ENCODE results near the gene E4F1.

Gene E4F1

DNA sequence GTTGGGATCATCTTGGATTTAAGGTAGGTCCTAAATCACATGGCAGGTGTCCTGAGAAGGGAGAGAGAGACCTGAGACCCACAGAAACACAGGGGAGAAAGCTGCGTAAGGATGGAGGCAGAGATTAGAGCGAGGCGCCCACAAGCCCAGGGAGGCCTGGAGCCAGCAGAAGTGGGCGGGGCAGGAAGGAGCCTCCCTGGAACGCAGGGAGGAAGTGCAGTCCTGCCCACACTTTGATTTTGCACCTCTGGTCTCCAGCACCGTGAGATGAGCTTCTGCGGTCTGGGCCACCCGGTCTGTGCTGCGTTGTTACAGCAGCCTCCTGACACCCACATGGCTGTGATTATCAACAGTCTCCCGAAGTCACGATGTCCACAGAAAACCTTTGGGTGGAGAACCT is 19.2 kb downstream of the E4F1 start:
- no peak for DNase-seq
- TF ChIP-seq, protein P1, sequence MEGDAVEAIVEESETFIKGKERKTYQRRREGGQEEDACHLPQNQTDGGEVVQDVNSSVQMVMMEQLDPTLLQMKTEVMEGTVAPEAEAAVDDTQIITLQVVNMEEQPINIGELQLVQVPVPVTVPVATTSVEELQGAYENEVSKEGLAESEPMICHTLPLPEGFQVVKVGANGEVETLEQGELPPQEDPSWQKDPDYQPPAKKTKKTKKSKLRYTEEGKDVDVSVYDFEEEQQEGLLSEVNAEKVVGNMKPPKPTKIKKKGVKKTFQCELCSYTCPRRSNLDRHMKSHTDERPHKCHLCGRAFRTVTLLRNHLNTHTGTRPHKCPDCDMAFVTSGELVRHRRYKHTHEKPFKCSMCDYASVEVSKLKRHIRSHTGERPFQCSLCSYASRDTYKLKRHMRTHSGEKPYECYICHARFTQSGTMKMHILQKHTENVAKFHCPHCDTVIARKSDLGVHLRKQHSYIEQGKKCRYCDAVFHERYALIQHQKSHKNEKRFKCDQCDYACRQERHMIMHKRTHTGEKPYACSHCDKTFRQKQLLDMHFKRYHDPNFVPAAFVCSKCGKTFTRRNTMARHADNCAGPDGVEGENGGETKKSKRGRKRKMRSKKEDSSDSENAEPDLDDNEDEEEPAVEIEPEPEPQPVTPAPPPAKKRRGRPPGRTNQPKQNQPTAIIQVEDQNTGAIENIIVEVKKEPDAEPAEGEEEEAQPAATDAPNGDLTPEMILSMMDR (IDR thresholded peaks at IDR 0.05), result no peak
- intact Hi-C loops (cut with DNase I; ENCODE audit: low total_unique reads), result no loop called here
- peaks cover 43 to 78% (median 45%) of the 10 kb centered on the region in 3 donors for H3K36me3 ChIP-seq
- peaks cover 0 to 6% of the 10 kb centered on the region in 2 donors for H3K27me3 ChIP-seq
- H3K4me1 ChIP-seq, result peaks cover 0 to 5% (median 2%) of the 10 kb centered on the region in 4 donors
- no peak overlapping the region for H3K27ac ChIP-seq
- H3K9me3 ChIP-seq, result no peaks in the 10 kb centered on the region
- H3K4me3 ChIP-seq, result no peak overlapping the region

DNA sequence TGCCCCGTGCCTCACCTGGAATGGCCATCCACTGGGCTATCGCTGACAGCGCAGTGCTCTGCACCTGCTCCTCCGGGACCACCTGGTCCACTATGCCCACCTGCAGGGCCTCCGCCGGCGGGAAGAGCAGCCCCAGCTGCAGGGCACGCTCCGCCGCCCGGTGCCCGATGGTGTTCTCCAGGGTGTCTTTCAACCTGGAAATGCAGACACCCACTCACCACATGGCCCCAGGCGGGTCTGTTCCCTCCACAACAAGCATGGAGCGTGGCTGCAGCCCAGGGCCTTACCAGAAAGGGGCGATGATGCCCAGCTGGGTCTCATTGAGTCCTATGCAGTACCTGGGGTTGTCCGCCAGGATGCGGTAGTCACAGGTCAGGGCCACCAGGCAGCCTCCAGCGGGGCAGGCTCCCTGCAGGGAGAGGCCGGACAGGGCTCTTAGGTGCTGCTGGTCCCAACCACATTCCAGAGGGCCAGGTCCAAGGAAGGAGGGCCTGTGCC is 19.7 kb downstream of the E4F1 start:
- intact Hi-C loops (cut with DNase I; ENCODE audit: low total_unique reads), result no loop called here
- H3K27ac ChIP-seq, result no peak overlapping the region
- TF ChIP-seq, protein P1 (IDR thresholded peaks at IDR 0.05), result no peak
- no peak for DNase-seq
- H3K36me3 ChIP-seq, result peaks cover 43 to 78% (median 45%) of the 10 kb centered on the region in 3 donors
- peaks cover 0 to 1% of the 10 kb centered on the region in 2 donors for H3K27me3 ChIP-seq
- H3K4me3 ChIP-seq, result no peak overlapping the region
- no peaks in the 10 kb centered on the region for H3K4me1 ChIP-seq
- no peaks in the 10 kb centered on the region for H3K9me3 ChIP-seq

DNA sequence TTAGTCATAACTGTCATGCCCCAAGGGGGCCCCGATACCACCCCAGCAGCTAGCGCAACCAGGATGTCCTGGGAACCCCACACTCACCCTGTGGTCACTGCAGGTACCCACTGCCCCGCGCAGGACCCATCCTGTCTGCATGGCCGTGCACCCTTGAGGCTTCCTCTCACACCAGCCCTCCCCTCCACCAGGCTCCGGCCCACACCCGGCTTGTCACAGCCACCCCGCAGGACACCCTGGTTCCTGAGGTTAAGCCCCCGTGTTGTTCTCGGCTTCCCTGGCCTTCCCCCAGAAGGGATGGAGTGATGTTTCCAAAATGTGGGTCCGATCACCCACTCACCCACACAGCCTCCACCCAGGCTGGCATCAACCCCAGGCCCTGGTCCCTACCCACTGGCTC is 20.4 kb downstream of the E4F1 start:
- H3K36me3 ChIP-seq, result peaks cover 43 to 78% (median 45%) of the 10 kb centered on the region in 3 donors
- no peak for DNase-seq
- H3K27me3 ChIP-seq, result no peaks in the 10 kb centered on the region
- no peaks in the 10 kb centered on the region for H3K9me3 ChIP-seq
- H3K27ac ChIP-seq, result no peak overlapping the region
- intact Hi-C loops (cut with DNase I; ENCODE audit: low total_unique reads), result no loop called here
- TF ChIP-seq, protein P1 (IDR thresholded peaks at IDR 0.05), result no peak
- no peaks in the 10 kb centered on the region for H3K4me1 ChIP-seq
- no peak overlapping the region for H3K4me3 ChIP-seq

DNA sequence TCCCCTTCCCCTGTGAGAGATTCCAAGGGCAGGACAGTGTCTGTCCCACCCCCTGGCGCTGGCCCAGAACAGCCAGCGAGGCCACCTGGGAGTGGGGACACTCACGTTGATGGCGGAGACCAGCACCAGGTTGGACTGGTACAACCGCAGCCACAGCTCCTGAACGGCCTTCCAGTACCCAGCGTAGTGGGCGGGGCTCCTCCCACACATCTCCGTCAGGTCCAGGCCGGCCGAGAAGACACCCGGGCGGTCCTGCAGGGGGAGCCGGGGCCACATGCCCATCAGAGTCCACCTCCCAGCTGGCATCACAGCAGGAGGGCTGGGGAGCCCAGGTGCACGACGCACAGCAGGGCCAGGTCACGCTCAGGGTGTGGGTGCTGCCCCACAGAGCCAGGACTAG is 20.9 kb downstream of the E4F1 start:
- Histone ChIP-seq H3K36me3 (peaks cover 43 to 76% (median 49%) of the 10 kb centered on the region in 3 donors), H3K4me1 (no peaks in the 10 kb centered on the region), H3K27ac (no peak overlapping the region), H3K4me3 (no peak overlapping the region), H3K9me3 (no peaks in the 10 kb centered on the region), H3K27me3 (no peaks in the 10 kb centered on the region)
- intact Hi-C loops (cut with DNase I; ENCODE audit: low total_unique reads), result no loop called here
- DNase-seq, result no peak
- TF ChIP-seq, protein P1 (IDR thresholded peaks at IDR 0.05), result no peak

DNA sequence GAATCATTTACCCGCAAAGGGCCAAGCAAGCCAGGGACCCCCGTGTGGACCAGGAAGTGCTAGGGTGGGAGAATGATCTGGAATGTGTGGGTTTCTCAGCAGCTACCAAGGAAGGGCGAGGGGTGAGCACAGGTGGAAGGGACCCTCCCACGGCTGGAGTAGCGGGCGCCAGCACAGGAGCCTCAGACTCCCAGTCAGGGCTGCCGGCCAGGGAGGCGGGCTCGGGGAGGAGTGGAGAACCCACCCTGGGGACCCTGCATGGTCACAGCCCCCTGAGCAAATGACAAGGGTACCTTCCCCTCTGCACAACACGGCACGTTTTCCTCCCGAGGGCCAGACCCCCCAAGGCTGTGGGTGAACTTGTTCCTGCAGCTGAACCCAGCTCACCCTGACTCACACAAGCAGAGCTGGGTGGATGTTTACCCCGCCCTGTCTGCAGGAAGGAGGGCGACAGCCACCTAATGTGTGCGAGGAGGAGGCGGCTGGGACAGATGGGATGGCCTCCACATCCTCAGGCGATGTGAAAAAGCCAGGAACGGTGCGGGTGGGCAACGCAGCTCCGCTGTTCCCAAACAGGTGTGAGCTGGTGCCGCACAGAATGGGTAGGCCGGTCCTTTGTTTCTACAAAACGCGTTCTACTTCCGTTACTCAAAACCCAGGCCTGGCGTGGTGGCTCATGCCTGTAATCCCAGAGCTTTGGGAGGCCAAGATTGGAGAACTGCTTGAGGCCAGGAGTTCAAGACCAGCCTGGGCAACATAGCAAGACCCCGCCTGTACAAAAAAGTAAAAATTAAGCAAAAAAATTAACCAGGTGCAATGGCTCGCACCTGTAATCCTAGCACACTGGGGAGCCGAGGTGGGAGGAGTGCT is 21.8 kb downstream of the E4F1 start:
- intact Hi-C loops (cut with DNase I; ENCODE audit: low total_unique reads), result no loop called here
- TF ChIP-seq, protein P1 (IDR thresholded peaks at IDR 0.05), result no peak
- no peak for DNase-seq
- no peak overlapping the region for H3K4me3 ChIP-seq
- H3K4me1 ChIP-seq, result peaks cover 0 to 6% (median 2%) of the 10 kb centered on the region in 4 donors
- peaks cover 43 to 67% (median 49%) of the 10 kb centered on the region in 3 donors for H3K36me3 ChIP-seq
- no peak overlapping the region for H3K27ac ChIP-seq
- H3K9me3 ChIP-seq, result no peaks in the 10 kb centered on the region
- no peaks in the 10 kb centered on the region for H3K27me3 ChIP-seq

Data from tibial artery (tissue), 4 donors.